ENCODE measurements around the gene ATG9A. TPM values are rescaled to one million over a fixed set of nuclear protein-coding genes. Genes with fewer than 3 reads are reported as not detected.
"Not testable (repeated sequence)": the region's sequence is repeated elsewhere in the genome, so short reads cannot be mapped to it uniquely, and the experiment has no call there.

The ATG9A gene
- total RNA-seq, 3 donors from 2014 or later: 35.6 to 44.5 (median 37.0) TPM

GRCh38 chr2:219268294-219268693, 38.9 kb upstream of the ATG9A start:
- no peak for TF ChIP-seq POLR2AphosphoS5 (IDR thresholded peaks at IDR 0.05)
- TF ChIP-seq, protein P1, sequence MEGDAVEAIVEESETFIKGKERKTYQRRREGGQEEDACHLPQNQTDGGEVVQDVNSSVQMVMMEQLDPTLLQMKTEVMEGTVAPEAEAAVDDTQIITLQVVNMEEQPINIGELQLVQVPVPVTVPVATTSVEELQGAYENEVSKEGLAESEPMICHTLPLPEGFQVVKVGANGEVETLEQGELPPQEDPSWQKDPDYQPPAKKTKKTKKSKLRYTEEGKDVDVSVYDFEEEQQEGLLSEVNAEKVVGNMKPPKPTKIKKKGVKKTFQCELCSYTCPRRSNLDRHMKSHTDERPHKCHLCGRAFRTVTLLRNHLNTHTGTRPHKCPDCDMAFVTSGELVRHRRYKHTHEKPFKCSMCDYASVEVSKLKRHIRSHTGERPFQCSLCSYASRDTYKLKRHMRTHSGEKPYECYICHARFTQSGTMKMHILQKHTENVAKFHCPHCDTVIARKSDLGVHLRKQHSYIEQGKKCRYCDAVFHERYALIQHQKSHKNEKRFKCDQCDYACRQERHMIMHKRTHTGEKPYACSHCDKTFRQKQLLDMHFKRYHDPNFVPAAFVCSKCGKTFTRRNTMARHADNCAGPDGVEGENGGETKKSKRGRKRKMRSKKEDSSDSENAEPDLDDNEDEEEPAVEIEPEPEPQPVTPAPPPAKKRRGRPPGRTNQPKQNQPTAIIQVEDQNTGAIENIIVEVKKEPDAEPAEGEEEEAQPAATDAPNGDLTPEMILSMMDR (IDR thresholded peaks at IDR 0.05): no peak
- TF ChIP-seq POLR2A (IDR thresholded peaks at IDR 0.05): no peak
- Histone ChIP-seq H3K27ac (no peak overlapping the region), H3K9me3 (no peaks in the 10 kb centered on the region), H3K4me1 (no peaks in the 10 kb centered on the region), H3K27me3 (no peaks in the 10 kb centered on the region), H3K4me3 (no peak overlapping the region), H3K36me3 (no peaks in the 10 kb centered on the region)
- DNase-seq (ENCODE audit: low spot score in 2 of 2): no peak
- intact Hi-C loops (cut with DNase I; ENCODE audit: low total_unique reads): no loop called here

DNA sequence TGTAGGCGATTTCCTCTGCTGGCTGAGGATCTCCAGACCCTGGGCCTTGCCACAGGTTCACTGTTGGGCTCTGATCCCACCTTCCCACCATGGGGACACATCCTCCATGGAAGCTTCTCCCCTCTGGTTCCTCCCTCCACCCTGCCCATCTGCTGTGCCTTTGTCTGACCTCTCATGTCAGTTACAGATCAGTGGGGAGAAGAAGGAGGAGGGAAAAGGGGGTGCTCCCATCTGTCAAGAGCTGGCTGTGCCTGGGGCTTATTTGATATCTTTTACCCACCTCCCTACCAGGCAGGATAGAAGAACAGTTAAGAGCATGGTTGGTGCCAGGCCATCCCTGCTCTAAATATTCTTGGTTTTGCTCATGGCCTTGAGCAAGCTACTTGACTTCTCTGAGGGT, 37.5 kb upstream of the ATG9A start:
- Histone ChIP-seq H3K9me3 (no peaks in the 10 kb centered on the region), H3K27ac (no peak overlapping the region), H3K36me3 (no peaks in the 10 kb centered on the region), H3K27me3 (no peaks in the 10 kb centered on the region), H3K4me3 (no peak overlapping the region), H3K4me1 (no peaks in the 10 kb centered on the region)
- TF ChIP-seq POLR2AphosphoS5 (IDR thresholded peaks at IDR 0.05) (no peak), POLR2A (IDR thresholded peaks at IDR 0.05) (no peak)
- TF ChIP-seq, protein P1 (IDR thresholded peaks at IDR 0.05): no peak
- no peak for DNase-seq (ENCODE audit: low spot score in 2 of 2)
- intact Hi-C loops (cut with DNase I; ENCODE audit: low total_unique reads): no loop called here

- no peak for DNase-seq (ENCODE audit: low spot score in 2 of 2)
- Histone ChIP-seq H3K27ac (no peak overlapping the region), H3K4me1 (no peaks in the 10 kb centered on the region), H3K36me3 (no peaks in the 10 kb centered on the region), H3K4me3 (no peak overlapping the region), H3K9me3 (no peaks in the 10 kb centered on the region), H3K27me3 (no peaks in the 10 kb centered on the region)
- TF ChIP-seq POLR2A (IDR thresholded peaks at IDR 0.05): no peak
- TF ChIP-seq, protein P1 (IDR thresholded peaks at IDR 0.05): no peak
- no peak for TF ChIP-seq POLR2AphosphoS5 (IDR thresholded peaks at IDR 0.05)
- intact Hi-C loops (cut with DNase I; ENCODE audit: low total_unique reads): no loop called here
These were observed 36.8 kb upstream of the ATG9A start for GRCh38 chr2:219266232-219266631.

GRCh38 chr2:219261024-219261855, 31.8 kb upstream of the ATG9A start:
- Histone ChIP-seq H3K9me3 (no peaks in the 10 kb centered on the region), H3K4me3 (no peak overlapping the region), H3K27ac (no peak overlapping the region), H3K4me1 (no peaks in the 10 kb centered on the region), H3K27me3 (no peaks in the 10 kb centered on the region), H3K36me3 (no peaks in the 10 kb centered on the region)
- DNase-seq (ENCODE audit: low spot score in 2 of 2): no peak
- no peak for TF ChIP-seq POLR2AphosphoS5 (IDR thresholded peaks at IDR 0.05)
- intact Hi-C loops (cut with DNase I; ENCODE audit: low total_unique reads): loop anchor here (5.0 kb wide), 1 partner anchor 859 kb away; no protein-coding TSS in a partner anchor

DNA sequence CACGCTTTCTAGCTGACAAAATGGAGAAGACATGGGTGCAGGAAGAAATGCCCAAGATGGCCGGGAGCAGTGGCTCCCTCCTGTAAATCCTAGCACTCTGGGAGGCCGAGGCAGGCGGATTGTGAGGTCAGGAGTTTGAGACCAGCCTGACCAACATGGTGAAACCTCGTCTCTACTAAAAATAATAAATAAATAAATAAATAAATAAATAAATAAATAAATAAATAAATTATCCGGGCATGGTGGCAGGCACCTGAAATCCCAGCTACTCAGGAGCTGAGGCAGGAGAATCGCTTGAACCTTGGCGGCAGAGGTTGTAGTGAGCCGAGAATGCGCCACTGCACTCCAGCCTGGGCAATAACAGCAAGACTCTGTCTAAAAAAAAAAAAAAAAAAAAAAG, 29.5 kb upstream of the ATG9A start:
- H3K27me3 ChIP-seq; H3K4me1 ChIP-seq; intact Hi-C loops (cut with DNase I; ENCODE audit: low total_unique reads); H3K4me3 ChIP-seq; H3K9me3 ChIP-seq; H3K27ac ChIP-seq; H3K36me3 ChIP-seq; DNase-seq (ENCODE audit: low spot score in 2 of 2): not testable (repeated sequence)

- TF ChIP-seq, protein P1 (IDR thresholded peaks at IDR 0.05): no peak
- no peak for TF ChIP-seq POLR2A (IDR thresholded peaks at IDR 0.05)
- TF ChIP-seq POLR2AphosphoS5 (IDR thresholded peaks at IDR 0.05): no peak
- Histone ChIP-seq H3K27ac (peak overlapping the region; percentile 93 to 98), H3K4me3 (peak overlapping the region; percentile 55 to 76 (median 69)), H3K9me3 (no peaks in the 10 kb centered on the region), H3K36me3 (no peaks in the 10 kb centered on the region), H3K4me1 (peaks cover 9 to 11% of the 10 kb centered on the region in 2 donors), H3K27me3 (no peaks in the 10 kb centered on the region)
- DNase-seq (ENCODE audit: low spot score in 2 of 2): no peak
- intact Hi-C loops (cut with DNase I; ENCODE audit: low total_unique reads): no loop called here
These were observed 25.3 kb upstream of the ATG9A start for GRCh38 chr2:219254590-219255201.
